ENCODE results near the gene CACNA1C. TPM values are rescaled to one million over a fixed set of nuclear protein-coding genes. Genes with fewer than 3 reads are reported as not detected.
"Not testable (repeated sequence)": the region's sequence is repeated elsewhere in the genome, so short reads cannot be mapped to it uniquely, and the experiment has no call there.

Gene CACNA1C
- total and polyA plus RNA-seq, 5 donors from 2014 or later, result 0.02 to 0.14 (median 0.10) TPM

- no peaks in the 10 kb centered on the region for H3K9me3 ChIP-seq (ENCODE audit: control insufficient read depth in 2 of 2, low read length in 2 of 2)
- H3K27ac ChIP-seq (ENCODE audit: insufficient read depth, low read length, poor library complexity, severe bottlenecking), result no peak overlapping the region
- H3K27ac Mint-ChIP-seq, result no peak overlapping the region
- no peaks in the 10 kb centered on the region for H3K36me3 Mint-ChIP-seq
- no peak for DNase-seq
- H3K4me1 Mint-ChIP-seq, result peaks cover 0 to 4% (median 0%) of the 10 kb centered on the region in 4 donors
- no peak overlapping the region for H3K4me3 ChIP-seq (ENCODE audit: low read depth, low read length)
- no peaks in the 10 kb centered on the region for H3K36me3 ChIP-seq (ENCODE audit: control insufficient read depth, insufficient read depth, low read length)
- H3K9me3 Mint-ChIP-seq, result peaks cover 0 to 10% (median 5%) of the 10 kb centered on the region in 7 donors
- H3K27me3 ChIP-seq (ENCODE audit: control insufficient read depth, insufficient read depth, low read length), result no peaks in the 10 kb centered on the region
- H3K27me3 Mint-ChIP-seq, result peaks cover 7% of the 10 kb centered on the region
- no peak for ATAC-seq (ENCODE audit: low read depth in 2 of 2)
- H3K4me3 Mint-ChIP-seq, result no peak overlapping the region
- H3K4me1 ChIP-seq (ENCODE audit: control insufficient read depth, insufficient read depth, low read length, poor library complexity, severe bottlenecking), result no peaks in the 10 kb centered on the region
Observed at GRCh38 chr12:2255311-2255710, 202.5 kb downstream of the CACNA1C start.

GRCh38 chr12:2255731-2256130 lies 202.9 kb downstream of the CACNA1C start:
- H3K36me3 ChIP-seq (ENCODE audit: control insufficient read depth, insufficient read depth, low read length); H3K9me3 ChIP-seq (ENCODE audit: control insufficient read depth in 2 of 2, low read length in 2 of 2); H3K4me1 ChIP-seq (ENCODE audit: control insufficient read depth, insufficient read depth, low read length, poor library complexity, severe bottlenecking); H3K4me3 ChIP-seq (ENCODE audit: low read depth, low read length); H3K27ac ChIP-seq (ENCODE audit: insufficient read depth, low read length, poor library complexity, severe bottlenecking); ATAC-seq (ENCODE audit: low read depth in 2 of 2); H3K27me3 ChIP-seq (ENCODE audit: control insufficient read depth, insufficient read depth, low read length); H3K4me3 Mint-ChIP-seq; H3K36me3 Mint-ChIP-seq; H3K27me3 Mint-ChIP-seq; H3K27ac Mint-ChIP-seq; H3K4me1 Mint-ChIP-seq; DNase-seq: not testable (repeated sequence)
- H3K9me3 Mint-ChIP-seq, result peaks cover 0 to 10% (median 5%) of the 10 kb centered on the region in 7 donors

- peaks cover 0 to 4% (median 0%) of the 10 kb centered on the region in 4 donors for H3K4me1 Mint-ChIP-seq
- DNase-seq (no peak), ATAC-seq (ENCODE audit: low read depth in 2 of 2) (no peak)
- H3K36me3 ChIP-seq (ENCODE audit: control insufficient read depth, insufficient read depth, low read length), result no peaks in the 10 kb centered on the region
- no peaks in the 10 kb centered on the region for H3K9me3 ChIP-seq (ENCODE audit: control insufficient read depth in 2 of 2, low read length in 2 of 2)
- H3K27ac Mint-ChIP-seq, result no peak overlapping the region
- no peak overlapping the region for H3K27ac ChIP-seq (ENCODE audit: insufficient read depth, low read length, poor library complexity, severe bottlenecking)
- H3K4me3 Mint-ChIP-seq, result no peak overlapping the region
- H3K4me3 ChIP-seq (ENCODE audit: low read depth, low read length), result no peak overlapping the region
- H3K27me3 Mint-ChIP-seq, result peaks cover 7% of the 10 kb centered on the region
- no peaks in the 10 kb centered on the region for H3K4me1 ChIP-seq (ENCODE audit: control insufficient read depth, insufficient read depth, low read length, poor library complexity, severe bottlenecking)
- no peaks in the 10 kb centered on the region for H3K27me3 ChIP-seq (ENCODE audit: control insufficient read depth, insufficient read depth, low read length)
- H3K9me3 Mint-ChIP-seq, result peaks cover 0 to 10% (median 5%) of the 10 kb centered on the region in 7 donors
- no peaks in the 10 kb centered on the region for H3K36me3 Mint-ChIP-seq
Observed at GRCh38 chr12:2256453-2256852, 203.7 kb downstream of the CACNA1C start.

GRCh38 chr12:2256915-2257314 lies 204.1 kb downstream of the CACNA1C start:
- Histone ChIP-seq H3K27ac (ENCODE audit: insufficient read depth, low read length, poor library complexity, severe bottlenecking) (no peak overlapping the region), H3K9me3 (ENCODE audit: control insufficient read depth in 2 of 2, low read length in 2 of 2) (no peaks in the 10 kb centered on the region), H3K27me3 (ENCODE audit: control insufficient read depth, insufficient read depth, low read length) (no peaks in the 10 kb centered on the region), H3K4me1 (ENCODE audit: control insufficient read depth, insufficient read depth, low read length, poor library complexity, severe bottlenecking) (no peaks in the 10 kb centered on the region), H3K36me3 (ENCODE audit: control insufficient read depth, insufficient read depth, low read length) (no peaks in the 10 kb centered on the region), H3K4me3 (ENCODE audit: low read depth, low read length) (no peak overlapping the region)
- Mint-ChIP-seq H3K9me3 (peaks cover 0 to 10% (median 5%) of the 10 kb centered on the region in 7 donors), H3K36me3 (no peaks in the 10 kb centered on the region), H3K27ac (no peak overlapping the region), H3K4me3 (no peak overlapping the region), H3K27me3 (peaks cover 7% of the 10 kb centered on the region), H3K4me1 (peaks cover 0 to 4% (median 0%) of the 10 kb centered on the region in 4 donors)
- no peak for ATAC-seq (ENCODE audit: low read depth in 2 of 2)
- no peak for DNase-seq

GRCh38 chr12:2258025-2258424 lies 205.2 kb downstream of the CACNA1C start:
- peaks cover 0 to 4% (median 0%) of the 10 kb centered on the region in 4 donors for H3K4me1 Mint-ChIP-seq
- Histone ChIP-seq H3K9me3 (ENCODE audit: control insufficient read depth in 2 of 2, low read length in 2 of 2) (no peaks in the 10 kb centered on the region), H3K27ac (ENCODE audit: insufficient read depth, low read length, poor library complexity, severe bottlenecking) (no peak overlapping the region), H3K36me3 (ENCODE audit: control insufficient read depth, insufficient read depth, low read length) (no peaks in the 10 kb centered on the region), H3K27me3 (ENCODE audit: control insufficient read depth, insufficient read depth, low read length) (no peaks in the 10 kb centered on the region), H3K4me1 (ENCODE audit: control insufficient read depth, insufficient read depth, low read length, poor library complexity, severe bottlenecking) (no peaks in the 10 kb centered on the region), H3K4me3 (ENCODE audit: low read depth, low read length) (no peak overlapping the region)
- DNase-seq, result no peak
- H3K9me3 Mint-ChIP-seq, result peaks cover 0 to 10% (median 5%) of the 10 kb centered on the region in 7 donors
- ATAC-seq (ENCODE audit: low read depth in 2 of 2), result no peak
- H3K27me3 Mint-ChIP-seq, result peaks cover 4% of the 10 kb centered on the region
- no peaks in the 10 kb centered on the region for H3K36me3 Mint-ChIP-seq
- no peak overlapping the region for H3K27ac Mint-ChIP-seq
- no peak overlapping the region for H3K4me3 Mint-ChIP-seq

GRCh38 chr12:2259369-2259768 lies 206.6 kb downstream of the CACNA1C start:
- Histone ChIP-seq H3K9me3 (ENCODE audit: control insufficient read depth in 2 of 2, low read length in 2 of 2) (no peaks in the 10 kb centered on the region), H3K36me3 (ENCODE audit: control insufficient read depth, insufficient read depth, low read length) (no peaks in the 10 kb centered on the region), H3K27ac (ENCODE audit: insufficient read depth, low read length, poor library complexity, severe bottlenecking) (no peak overlapping the region), H3K4me3 (ENCODE audit: low read depth, low read length) (no peak overlapping the region), H3K27me3 (ENCODE audit: control insufficient read depth, insufficient read depth, low read length) (no peaks in the 10 kb centered on the region), H3K4me1 (ENCODE audit: control insufficient read depth, insufficient read depth, low read length, poor library complexity, severe bottlenecking) (no peaks in the 10 kb centered on the region)
- no peak for DNase-seq
- Mint-ChIP-seq H3K27ac (peak overlapping the region in 1 of 3 donors; percentile 22), H3K4me1 (peaks cover 0 to 4% (median 0%) of the 10 kb centered on the region in 4 donors), H3K36me3 (no peaks in the 10 kb centered on the region), H3K9me3 (peaks cover 0 to 10% (median 2%) of the 10 kb centered on the region in 7 donors), H3K4me3 (no peak overlapping the region), H3K27me3 (no peaks in the 10 kb centered on the region)
- no peak for ATAC-seq (ENCODE audit: low read depth in 2 of 2)

- no peak overlapping the region for H3K4me3 Mint-ChIP-seq
- H3K4me3 ChIP-seq (ENCODE audit: low read depth, low read length), result no peak overlapping the region
- H3K9me3 Mint-ChIP-seq, result peaks cover 0 to 7% (median 2%) of the 10 kb centered on the region in 7 donors
- no peak for ATAC-seq (ENCODE audit: low read depth in 2 of 2)
- no peaks in the 10 kb centered on the region for H3K4me1 ChIP-seq (ENCODE audit: control insufficient read depth, insufficient read depth, low read length, poor library complexity, severe bottlenecking)
- peaks cover 0 to 4% (median 0%) of the 10 kb centered on the region in 4 donors for H3K4me1 Mint-ChIP-seq
- no peaks in the 10 kb centered on the region for H3K36me3 Mint-ChIP-seq
- no peaks in the 10 kb centered on the region for H3K9me3 ChIP-seq (ENCODE audit: control insufficient read depth in 2 of 2, low read length in 2 of 2)
- DNase-seq, result no peak
- no peaks in the 10 kb centered on the region for H3K27me3 ChIP-seq (ENCODE audit: control insufficient read depth, insufficient read depth, low read length)
- H3K27me3 Mint-ChIP-seq, result no peaks in the 10 kb centered on the region
- H3K27ac ChIP-seq (ENCODE audit: insufficient read depth, low read length, poor library complexity, severe bottlenecking), result no peak overlapping the region
- H3K27ac Mint-ChIP-seq, result no peak overlapping the region
- H3K36me3 ChIP-seq (ENCODE audit: control insufficient read depth, insufficient read depth, low read length), result no peaks in the 10 kb centered on the region
Observed at GRCh38 chr12:2260441-2260840, 207.7 kb downstream of the CACNA1C start.

- no peak overlapping the region for H3K4me3 ChIP-seq (ENCODE audit: low read depth, low read length)
- Mint-ChIP-seq H3K4me1 (peaks cover 0 to 4% (median 0%) of the 10 kb centered on the region in 4 donors), H3K4me3 (no peak overlapping the region), H3K27me3 (no peaks in the 10 kb centered on the region), H3K27ac (no peak overlapping the region), H3K9me3 (peaks cover 0 to 3% (median 0%) of the 10 kb centered on the region in 7 donors), H3K36me3 (no peaks in the 10 kb centered on the region)
- no peaks in the 10 kb centered on the region for H3K9me3 ChIP-seq (ENCODE audit: control insufficient read depth in 2 of 2, low read length in 2 of 2)
- DNase-seq (no peak), ATAC-seq (ENCODE audit: low read depth in 2 of 2) (no peak)
- no peaks in the 10 kb centered on the region for H3K4me1 ChIP-seq (ENCODE audit: control insufficient read depth, insufficient read depth, low read length, poor library complexity, severe bottlenecking)
- H3K36me3 ChIP-seq (ENCODE audit: control insufficient read depth, insufficient read depth, low read length), result no peaks in the 10 kb centered on the region
- H3K27me3 ChIP-seq (ENCODE audit: control insufficient read depth, insufficient read depth, low read length), result no peaks in the 10 kb centered on the region
- H3K27ac ChIP-seq (ENCODE audit: insufficient read depth, low read length, poor library complexity, severe bottlenecking), result no peak overlapping the region
Observed at GRCh38 chr12:2261708-2262107, 208.9 kb downstream of the CACNA1C start.
